NOMO-1 (cell line): ENCODE measurements around the gene FMNL1.

Experiments
- DNase-seq, 2 experiments: peaks; one replicate each; lab custom pipeline; 2025; ENCODE audit not compliant: unreplicated experiment in 2 of 2; lab: John Stamatoyannopoulos, UW

FMNL1 gene

GRCh38 chr17:45221081-45222013, at the start of gene FMNL1:
Gene FMNL1 (plus strand): TSS chr17:45221885. CDS start chr17:45222125, 240 bp downstream.
- peak; percentile 61 to 65 for DNase-seq

GRCh38 chr17:45172232-45172540, 49.5 kb upstream of the FMNL1 start:
- DNase-seq = no peak

- no peak for DNase-seq
Observed at GRCh38 chr17:45172541-45173286, 49.0 kb upstream of the FMNL1 start.

GRCh38 chr17:45175759-45176115, 45.9 kb upstream of the FMNL1 start:
- DNase-seq = no peak

GRCh38 chr17:45177563-45177962, 44.1 kb upstream of the FMNL1 start:
- no peak for DNase-seq

- no peak for DNase-seq
Observed at GRCh38 chr17:45184144-45184543, 37.5 kb upstream of the FMNL1 start.

- no peak for DNase-seq
Observed at GRCh38 chr17:45186801-45187354, 34.8 kb upstream of the FMNL1 start.

GRCh38 chr17:45189009-45189408, 32.7 kb upstream of the FMNL1 start:
- DNase-seq = no peak

GRCh38 chr17:45190503-45191255, 31.0 kb upstream of the FMNL1 start:
- DNase-seq = no peak

- DNase-seq = no peak
Observed at GRCh38 chr17:45195424-45195823, 26.3 kb upstream of the FMNL1 start.

- no peak for DNase-seq
Observed at GRCh38 chr17:45197108-45197507, 24.6 kb upstream of the FMNL1 start.

- DNase-seq = peak; percentile 81 to 83
Observed at GRCh38 chr17:45197555-45198334, 23.9 kb upstream of the FMNL1 start.

- DNase-seq = peak; percentile 80 to 82
Observed at GRCh38 chr17:45200701-45201100, 21.0 kb upstream of the FMNL1 start.

GRCh38 chr17:45201457-45201856, 20.2 kb upstream of the FMNL1 start:
- DNase-seq = no peak

GRCh38 chr17:45201880-45202279, 19.8 kb upstream of the FMNL1 start:
- peak; percentile 85 to 89 for DNase-seq

GRCh38 chr17:45218895-45219661, 2.6 kb upstream of the FMNL1 start:
- peak; percentile 52 to 62 for DNase-seq

GRCh38 chr17:45220079-45220478, 1.6 kb upstream of the FMNL1 start:
- no peak for DNase-seq

GRCh38 chr17:45222014-45222288, 266 bp downstream of the FMNL1 start:
- DNase-seq = no peak

GRCh38 chr17:45222289-45222995, 757 bp downstream of the FMNL1 start:
- DNase-seq = no peak
